Fibroblast of peridontal ligament (primary cell): ENCODE results near the gene TMEM184C.

Experiments
- DNase-seq: peaks from one replicate; pipeline ENCODE4 v3.0.0-alpha.2; 2010; ENCODE audit errors: extremely low read depth

Gene TMEM184C

GRCh38 chr4:147655639-147656038 is 38.4 kb downstream of the TMEM184C start:
- no peak for DNase-seq

DNA sequence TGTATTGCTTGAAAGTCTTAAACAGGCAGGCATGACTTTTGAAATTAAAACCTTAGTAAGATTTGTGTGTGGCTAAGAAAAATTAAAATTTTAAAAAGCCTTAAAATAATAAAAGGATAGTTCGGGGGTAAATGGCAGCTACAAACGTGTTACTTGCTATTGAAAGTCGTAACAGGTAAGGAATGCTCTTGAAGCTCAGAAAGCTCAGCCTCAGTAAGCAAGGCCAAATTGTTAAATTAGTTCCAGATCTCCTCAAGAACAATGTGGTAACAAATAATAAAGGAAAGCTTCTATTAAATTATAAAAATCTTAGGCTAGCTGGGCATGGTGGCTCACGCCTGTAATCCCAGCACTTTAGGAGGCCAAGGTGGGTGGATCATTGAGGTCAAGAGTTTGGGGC is 41.3 kb downstream of the TMEM184C start:
- peak; percentile 27 for DNase-seq

GRCh38 chr4:147674073-147674472 is 56.9 kb downstream of the TMEM184C start:
- peak; percentile 25 for DNase-seq

DNA sequence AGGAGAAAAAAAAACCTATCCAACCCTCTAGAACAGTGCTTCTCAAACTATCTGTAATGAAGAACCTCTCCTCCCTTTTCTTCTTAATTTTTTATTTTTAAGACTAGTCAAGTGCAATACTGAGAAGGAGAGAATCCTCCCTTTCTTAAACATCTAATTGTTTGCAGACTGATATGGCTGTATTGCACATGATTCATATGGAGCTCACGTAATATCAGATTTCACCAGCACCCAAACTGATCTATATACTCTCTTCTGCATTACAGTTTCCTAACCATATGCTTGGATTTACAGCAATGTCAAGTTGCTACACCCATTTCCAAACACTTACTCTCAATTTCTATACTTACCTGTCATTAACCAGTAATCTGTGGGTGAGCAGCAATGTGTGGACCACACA is 57.3 kb downstream of the TMEM184C start:
- DNase-seq = peak; percentile 73

DNA sequence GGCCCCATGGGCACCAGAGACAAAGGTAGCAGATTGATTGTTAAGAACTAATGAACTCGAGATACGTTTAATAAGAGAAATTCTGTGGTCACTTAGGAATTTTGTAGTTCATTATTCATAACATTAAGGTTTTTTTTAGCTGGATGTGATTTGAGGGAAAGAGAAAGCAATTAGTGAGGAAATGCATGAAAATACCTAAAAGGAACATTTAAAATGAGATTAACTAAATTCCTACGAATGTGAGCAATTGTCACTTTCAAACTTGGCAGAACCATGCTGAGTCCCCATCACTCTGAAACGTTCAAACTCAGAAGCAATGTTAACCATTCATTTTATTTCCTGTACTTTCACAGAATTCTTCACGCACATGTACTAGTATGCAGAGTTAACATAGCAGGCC is 60.9 kb downstream of the TMEM184C start:
- no peak for DNase-seq

DNA sequence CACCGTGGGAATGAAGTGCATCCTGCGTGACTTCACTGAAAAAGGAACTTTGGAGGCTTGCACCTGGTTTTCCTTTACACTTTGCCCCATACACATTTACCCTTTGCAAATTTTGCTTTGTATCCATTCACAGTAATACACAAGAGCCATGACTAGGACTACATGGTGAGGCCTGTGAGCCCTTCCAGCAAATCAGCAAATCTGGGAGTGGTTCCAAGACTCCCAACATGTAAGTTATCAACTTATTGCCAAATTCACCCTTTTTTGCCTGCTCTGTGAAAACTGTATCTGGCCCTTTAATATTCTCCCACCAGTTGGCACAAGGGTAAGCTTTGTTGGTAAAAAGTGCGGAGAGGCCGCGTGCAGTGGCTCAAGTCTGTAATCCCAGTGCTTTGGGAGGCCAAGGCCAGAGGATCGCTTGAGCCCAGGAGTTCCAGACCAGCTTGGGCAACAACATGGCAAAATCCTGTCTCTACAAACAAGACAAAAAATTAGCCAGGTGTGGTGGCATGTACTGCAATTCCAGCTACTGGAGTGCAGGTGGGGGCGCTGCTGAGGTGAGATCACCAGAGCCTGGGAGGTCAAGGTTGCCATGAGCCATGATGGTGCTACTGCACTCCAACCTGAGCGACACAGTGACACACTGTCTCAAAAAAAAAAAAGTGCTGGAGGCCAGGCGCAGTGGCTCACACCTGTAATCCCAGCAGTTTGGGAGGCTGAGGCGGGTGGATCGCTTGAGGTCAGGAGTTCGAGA is 61.8 kb downstream of the TMEM184C start:
- peak; percentile 59 for DNase-seq

DNA sequence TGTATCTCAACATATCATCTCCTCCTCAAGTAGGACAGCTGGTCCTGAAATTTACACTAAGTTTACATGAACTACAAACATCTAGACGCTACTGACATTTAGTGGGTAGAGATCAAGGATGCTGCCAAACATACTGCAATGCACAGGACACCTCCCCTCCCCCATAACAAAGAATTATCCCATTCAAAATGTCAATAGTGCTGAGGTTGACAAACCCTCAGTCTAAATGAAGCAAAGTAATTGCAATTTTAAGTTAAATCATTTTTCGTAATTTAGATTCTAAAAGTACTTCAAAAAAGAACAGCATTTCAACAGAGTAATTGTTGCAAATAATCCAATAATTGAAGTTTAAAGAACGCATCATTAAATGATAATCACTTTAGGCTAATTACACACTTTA is 65.6 kb downstream of the TMEM184C start:
- DNase-seq = peak; percentile 41

- DNase-seq = peak; percentile 61
These were observed 66.0 kb downstream of the TMEM184C start for GRCh38 chr4:147683188-147683591.

GRCh38 chr4:147683717-147684700 is 66.8 kb downstream of the TMEM184C start, which contains the start of gene PRMT9:
Gene PRMT9, minus strand, starts transcription at chr4:147684163. Its CDS starts 176 bp downstream, at chr4:147683987.
- DNase-seq = peak; percentile 93

- peak; percentile 23 for DNase-seq
These were observed 71.9 kb downstream of the TMEM184C start for GRCh38 chr4:147689067-147689466.

- DNase-seq = no peak
These were observed 74.6 kb downstream of the TMEM184C start for GRCh38 chr4:147691820-147692219.

GRCh38 chr4:147693218-147693617 is 76.0 kb downstream of the TMEM184C start:
- DNase-seq = no peak

- DNase-seq = no peak
These were observed 79.7 kb downstream of the TMEM184C start for GRCh38 chr4:147696866-147697265.

GRCh38 chr4:147704846-147705245 is 87.6 kb downstream of the TMEM184C start:
- no peak for DNase-seq

- peak; percentile 65 for DNase-seq
These were observed 90.9 kb downstream of the TMEM184C start for GRCh38 chr4:147707892-147708672.

- DNase-seq = peak; percentile 34
These were observed 92.8 kb downstream of the TMEM184C start for GRCh38 chr4:147709999-147710398.

DNA sequence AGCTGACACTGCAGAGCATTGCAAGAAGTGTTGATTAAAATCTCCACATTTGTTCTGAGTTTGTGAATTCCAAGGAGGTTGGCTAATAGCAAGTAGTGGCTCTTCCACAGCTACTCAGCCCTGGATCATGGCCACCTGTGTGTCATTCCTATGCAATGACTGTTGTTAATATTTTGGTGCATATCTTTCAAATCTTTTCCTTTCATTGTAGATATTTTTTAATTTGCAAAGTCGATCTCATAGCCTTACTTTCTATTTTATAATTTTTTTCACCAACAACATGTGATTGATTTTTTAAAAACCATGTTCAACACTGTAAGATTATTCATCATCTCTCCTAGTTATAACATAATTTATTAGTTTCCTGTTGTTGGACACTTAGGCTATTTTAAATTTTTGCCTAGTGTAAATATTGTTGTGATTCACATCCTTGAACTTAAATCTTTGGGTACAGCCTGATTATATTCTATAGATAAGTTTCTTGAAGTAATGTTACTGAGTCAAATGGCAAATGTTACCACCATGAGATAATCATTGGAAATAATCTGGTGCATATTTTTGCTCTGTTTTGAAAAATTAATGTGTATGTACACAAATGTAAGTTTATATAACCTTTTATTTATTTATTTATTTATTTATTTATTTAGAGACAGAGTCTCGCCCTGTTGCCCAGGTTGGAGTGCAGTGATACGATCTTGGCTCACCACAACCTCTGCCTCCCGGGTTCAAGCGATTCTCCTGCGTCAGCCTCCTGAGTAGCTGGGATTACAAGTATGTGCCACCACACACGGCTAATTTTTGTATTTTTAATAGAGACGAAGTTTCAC is 97.6 kb downstream of the TMEM184C start:
- DNase-seq = peak; percentile 84

DNA sequence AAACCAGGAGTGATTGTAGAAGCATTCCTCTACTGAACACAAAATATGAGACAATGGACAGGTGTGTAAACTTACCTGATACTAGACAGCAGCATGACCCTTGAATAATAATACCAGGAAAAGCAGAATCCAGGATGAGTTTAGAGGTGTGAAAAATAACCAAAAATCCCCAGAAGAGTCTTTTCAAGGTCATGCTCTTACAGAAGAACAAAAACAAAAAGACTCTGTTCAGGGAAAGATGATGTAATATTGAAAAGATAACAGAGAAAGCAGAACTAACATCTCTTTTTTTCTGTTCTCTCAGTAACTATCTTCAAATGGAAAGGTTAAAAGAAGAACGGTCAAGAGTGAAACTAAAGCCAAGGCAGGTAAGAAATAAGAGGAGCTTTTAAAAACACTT is 100.7 kb downstream of the TMEM184C start:
- no peak for DNase-seq
